Muscle layer of colon (tissue), 2 donors: ENCODE measurements around the gene HELZ.
"Not testable (repeated sequence)": the region's sequence is repeated elsewhere in the genome, so short reads cannot be mapped to it uniquely, and the experiment has no call there.

ENCODE experiments used
- H3K27ac ChIP-seq: one replicate; pipeline ENCODE4 v1.7.0; 2013; ENCODE audit warnings: low read depth, mild to moderate bottlenecking, low read length, moderate library complexity
- H3K27me3 ChIP-seq, 2 donors: one replicate each; pipeline ENCODE4 v1.7.0; 2013; ENCODE audit warnings: low read length in 2 of 2, mild to moderate bottlenecking in 2 of 2; ENCODE audit not compliant: insufficient read depth in 2 of 2, control insufficient read depth in 1 of 2
- H3K36me3 ChIP-seq: one replicate; pipeline ENCODE4 v1.7.0; 2013; ENCODE audit warnings: mild to moderate bottlenecking, low read length; ENCODE audit not compliant: insufficient read depth
- H3K4me1 ChIP-seq: one replicate; pipeline ENCODE4 v1.7.0; 2013; ENCODE audit warnings: mild to moderate bottlenecking, low read length; ENCODE audit not compliant: insufficient read depth
- H3K4me3 ChIP-seq, 2 donors: one replicate each; pipeline ENCODE4 v1.7.0; 2013; ENCODE audit warnings: low read length in 2 of 2, low read depth in 1 of 2, mild to moderate bottlenecking in 1 of 2, moderate library complexity in 1 of 2
- H3K9ac ChIP-seq: one replicate; pipeline ENCODE4 v1.7.0; 2013; ENCODE audit warnings: low read length
- H3K9me3 ChIP-seq: one replicate; pipeline ENCODE4 v1.7.0; 2013; ENCODE audit warnings: mild to moderate bottlenecking, low read length
- donor health status: abdominal sarcoma.
- donor health status: Adenocarcinoma of cecum.

Gene HELZ

DNA sequence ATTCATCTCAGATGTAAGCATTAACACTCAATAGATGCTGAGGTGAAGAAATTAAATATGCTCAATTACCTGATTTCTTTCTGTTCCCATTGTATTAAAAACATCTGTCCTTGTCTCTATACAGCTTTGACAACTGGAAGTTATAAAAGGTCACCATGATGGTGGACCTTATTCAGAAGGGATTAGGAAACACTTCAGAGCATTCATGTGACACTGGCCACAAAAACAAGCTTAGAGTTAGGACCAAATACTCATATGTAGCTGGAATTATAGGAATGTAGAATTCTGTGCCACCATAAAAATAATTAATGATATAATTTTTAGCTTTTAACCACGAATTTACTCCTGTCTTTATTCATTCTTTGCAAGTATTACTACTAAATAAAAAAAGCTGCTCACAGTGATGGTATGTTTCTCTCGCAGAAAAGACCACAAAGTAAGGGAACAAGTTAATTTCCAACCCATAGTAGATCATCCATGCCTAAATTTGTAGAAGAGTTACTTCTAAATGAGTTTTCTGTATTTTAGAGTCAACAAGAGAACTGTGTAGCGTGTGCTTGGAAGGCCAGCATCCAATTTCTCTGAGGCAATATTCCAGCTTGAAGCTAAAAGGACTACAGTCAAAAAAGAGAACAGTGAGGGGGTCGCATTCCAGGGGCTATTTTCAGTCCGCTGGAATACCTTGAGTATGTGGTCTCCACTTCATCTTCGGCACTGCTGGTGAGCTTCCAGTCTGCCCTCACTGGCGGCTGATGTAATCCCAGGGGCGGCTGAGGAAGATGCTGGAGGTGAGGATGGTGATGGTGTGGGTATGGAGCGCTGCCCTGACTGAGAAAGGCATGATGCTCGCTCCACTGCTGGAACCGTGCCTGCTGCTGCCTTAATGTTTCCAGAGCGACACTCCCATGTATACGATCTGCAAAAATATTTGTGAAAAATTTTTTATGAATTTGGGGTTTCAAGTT is 136.9 kb downstream of the HELZ start:
- Histone ChIP-seq H3K9ac (no peak overlapping the region), H3K4me1 (no peaks in the 10 kb centered on the region), H3K27ac (no peak overlapping the region), H3K4me3 (no peak overlapping the region), H3K9me3 (no peaks in the 10 kb centered on the region), H3K27me3 (no peaks in the 10 kb centered on the region), H3K36me3 (peaks cover 48% of the 10 kb centered on the region)

DNA sequence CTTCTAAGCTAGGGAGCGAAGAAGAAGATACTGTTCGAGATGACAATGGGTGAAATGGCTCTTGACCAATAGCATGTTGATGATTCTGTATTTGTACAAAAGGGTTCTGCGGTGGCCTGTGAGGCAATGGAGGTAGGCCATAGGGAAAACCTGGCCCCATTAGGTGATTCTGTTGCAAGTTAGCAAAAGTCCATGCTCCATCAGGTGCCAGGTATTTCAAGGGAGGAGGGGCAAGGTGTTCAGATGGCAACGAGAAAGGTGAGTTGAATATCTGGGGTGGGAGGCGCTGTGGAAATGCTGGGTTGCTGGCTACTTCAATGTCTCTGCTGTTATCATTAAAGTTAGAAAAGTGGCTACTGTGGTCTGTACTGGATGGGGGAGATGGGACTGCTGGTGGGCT is 137.8 kb downstream of the HELZ start:
- Histone ChIP-seq H3K4me3 (no peak overlapping the region), H3K27ac (no peak overlapping the region), H3K36me3 (peaks cover 40% of the 10 kb centered on the region), H3K27me3 (no peaks in the 10 kb centered on the region), H3K9ac (no peak overlapping the region), H3K9me3 (no peaks in the 10 kb centered on the region), H3K4me1 (no peaks in the 10 kb centered on the region)

DNA sequence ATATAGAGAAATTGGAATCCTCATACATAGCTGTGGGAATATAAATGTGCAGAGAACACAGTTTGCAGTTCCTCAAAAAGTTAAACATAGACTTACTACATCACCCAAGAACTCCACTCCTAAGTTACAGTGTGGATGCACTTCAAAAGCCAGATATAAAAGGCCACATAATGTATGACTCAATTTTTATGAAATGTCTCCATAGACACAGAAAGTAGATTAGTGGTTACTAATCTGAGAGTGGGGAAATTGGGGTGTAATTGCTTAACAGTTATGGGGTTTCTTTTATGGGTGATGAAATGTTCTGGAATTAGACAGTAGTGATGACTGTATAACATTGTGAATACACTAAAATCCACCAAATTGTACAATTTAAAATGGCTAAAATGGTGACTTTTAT is 139.8 kb downstream of the HELZ start:
- H3K4me1 ChIP-seq = peaks cover 8% of the 10 kb centered on the region
- H3K27me3 ChIP-seq = no peaks in the 10 kb centered on the region
- H3K27ac ChIP-seq = no peak overlapping the region
- H3K9ac ChIP-seq = no peak overlapping the region
- H3K9me3 ChIP-seq = no peaks in the 10 kb centered on the region
- H3K4me3 ChIP-seq = no peak overlapping the region
- peaks cover 31% of the 10 kb centered on the region for H3K36me3 ChIP-seq

DNA sequence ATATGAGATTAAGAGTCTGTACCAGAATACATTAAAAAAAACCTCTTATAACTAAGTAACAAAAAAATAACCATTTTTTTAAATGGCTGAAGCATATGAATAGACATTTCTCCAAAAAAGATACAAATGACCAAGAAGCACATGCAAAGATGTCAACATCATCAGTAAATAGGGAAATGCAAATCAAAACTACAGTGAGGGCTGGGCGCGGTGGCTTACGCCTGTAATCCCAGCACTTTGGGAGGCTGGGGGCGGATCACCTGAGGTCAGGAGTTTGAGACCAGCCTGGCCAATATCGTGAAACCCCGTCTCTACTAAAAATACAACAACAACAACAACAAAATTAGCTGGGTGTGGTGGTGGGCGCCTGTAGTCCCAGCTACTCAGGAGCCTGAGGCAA is 140.4 kb downstream of the HELZ start:
- H3K4me3 ChIP-seq, H3K27me3 ChIP-seq, H3K9me3 ChIP-seq, H3K27ac ChIP-seq, H3K4me1 ChIP-seq, H3K9ac ChIP-seq: not testable (repeated sequence)
- H3K36me3 ChIP-seq = peaks cover 31% of the 10 kb centered on the region

DNA sequence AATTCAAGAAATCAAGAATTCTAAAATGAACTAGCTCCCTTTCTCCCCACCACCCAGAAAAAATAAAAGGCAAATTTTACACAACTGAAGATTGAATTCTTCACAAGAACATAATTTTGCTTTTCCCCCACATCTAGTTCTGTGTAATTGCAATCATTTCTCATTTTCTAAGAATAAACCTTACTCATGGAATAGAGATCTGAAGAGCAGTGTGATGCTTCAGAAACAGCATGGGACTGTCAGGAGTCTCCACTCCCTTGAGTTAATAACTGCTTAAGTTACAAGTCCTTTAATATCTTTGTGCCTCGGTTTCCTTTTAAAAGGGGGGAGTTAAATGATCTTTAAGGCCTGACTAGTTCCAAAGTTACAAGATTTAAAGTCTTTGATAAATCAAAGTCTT is 147.0 kb downstream of the HELZ start:
- no peak overlapping the region for H3K4me3 ChIP-seq
- no peaks in the 10 kb centered on the region for H3K9me3 ChIP-seq
- no peaks in the 10 kb centered on the region for H3K27me3 ChIP-seq
- H3K36me3 ChIP-seq = no peaks in the 10 kb centered on the region
- H3K4me1 ChIP-seq = peaks cover 8% of the 10 kb centered on the region
- no peak overlapping the region for H3K9ac ChIP-seq
- no peak overlapping the region for H3K27ac ChIP-seq

DNA sequence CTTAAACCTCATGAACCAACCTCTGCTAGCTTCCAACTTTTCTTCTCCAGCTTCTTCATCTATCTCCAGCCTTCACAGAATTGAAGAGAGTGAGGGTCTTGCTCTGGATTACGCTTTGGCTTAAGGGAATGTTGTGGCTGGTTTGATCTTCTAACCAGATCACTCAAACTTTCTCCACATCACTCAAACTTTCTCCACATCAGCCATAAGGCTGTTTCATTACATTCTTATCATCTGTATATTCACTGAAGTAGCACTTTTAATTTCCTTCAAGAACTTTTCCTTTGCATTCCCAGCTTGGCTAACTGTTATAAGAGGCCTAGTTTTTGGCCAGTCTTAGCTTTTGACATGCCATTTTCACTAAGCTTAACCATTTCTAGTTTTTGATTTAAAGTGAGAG is 148.4 kb downstream of the HELZ start:
- no peak overlapping the region for H3K9ac ChIP-seq
- H3K9me3 ChIP-seq = no peaks in the 10 kb centered on the region
- no peak overlapping the region for H3K4me3 ChIP-seq
- H3K27ac ChIP-seq = no peak overlapping the region
- no peaks in the 10 kb centered on the region for H3K27me3 ChIP-seq
- no peaks in the 10 kb centered on the region for H3K36me3 ChIP-seq
- peaks cover 4% of the 10 kb centered on the region for H3K4me1 ChIP-seq

DNA sequence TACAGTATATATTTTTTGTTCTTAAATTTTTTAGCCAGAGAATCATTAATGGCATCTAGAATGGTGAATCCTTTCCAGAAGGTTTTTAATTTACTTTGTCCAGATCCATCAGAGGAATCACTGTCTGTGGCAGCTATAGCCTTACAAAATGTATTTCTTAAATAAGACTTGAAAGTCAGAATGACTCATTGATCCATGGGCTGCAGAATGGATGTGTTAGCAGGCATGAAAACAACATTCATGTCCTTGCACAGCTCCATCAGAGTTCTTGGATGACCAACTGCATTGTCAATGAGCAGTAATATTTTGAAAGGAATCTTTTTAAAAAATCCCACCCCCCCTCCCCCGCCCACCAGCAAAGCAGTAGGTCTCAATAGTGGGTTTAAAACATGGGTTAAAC is 149.2 kb downstream of the HELZ start:
- no peaks in the 10 kb centered on the region for H3K4me1 ChIP-seq
- no peak overlapping the region for H3K4me3 ChIP-seq
- no peak overlapping the region for H3K9ac ChIP-seq
- H3K36me3 ChIP-seq = no peaks in the 10 kb centered on the region
- H3K27me3 ChIP-seq = no peaks in the 10 kb centered on the region
- H3K27ac ChIP-seq = no peak overlapping the region
- no peaks in the 10 kb centered on the region for H3K9me3 ChIP-seq

DNA sequence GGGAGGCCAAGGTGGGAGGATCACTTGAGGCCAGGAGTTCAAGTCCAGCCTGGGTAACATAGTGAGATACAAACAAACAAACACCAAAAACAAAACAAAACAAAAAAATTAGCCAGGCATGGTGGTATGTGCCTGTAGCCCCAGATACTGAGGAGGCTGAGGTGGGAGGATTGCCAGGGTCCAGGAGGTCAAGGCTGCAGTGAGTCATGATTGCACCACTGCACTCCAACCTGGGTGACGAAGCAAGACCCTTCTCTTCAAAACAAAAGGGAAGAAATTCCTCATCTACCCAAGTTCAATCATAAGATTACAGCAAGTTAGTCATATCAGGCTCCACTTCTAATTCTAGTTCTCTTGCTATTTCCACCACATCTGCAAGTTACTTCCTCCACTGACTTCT is 149.7 kb downstream of the HELZ start:
- not testable (repeated sequence) for H3K36me3 ChIP-seq, H3K27me3 ChIP-seq, H3K9ac ChIP-seq, H3K27ac ChIP-seq, H3K4me1 ChIP-seq, H3K9me3 ChIP-seq, H3K4me3 ChIP-seq

DNA sequence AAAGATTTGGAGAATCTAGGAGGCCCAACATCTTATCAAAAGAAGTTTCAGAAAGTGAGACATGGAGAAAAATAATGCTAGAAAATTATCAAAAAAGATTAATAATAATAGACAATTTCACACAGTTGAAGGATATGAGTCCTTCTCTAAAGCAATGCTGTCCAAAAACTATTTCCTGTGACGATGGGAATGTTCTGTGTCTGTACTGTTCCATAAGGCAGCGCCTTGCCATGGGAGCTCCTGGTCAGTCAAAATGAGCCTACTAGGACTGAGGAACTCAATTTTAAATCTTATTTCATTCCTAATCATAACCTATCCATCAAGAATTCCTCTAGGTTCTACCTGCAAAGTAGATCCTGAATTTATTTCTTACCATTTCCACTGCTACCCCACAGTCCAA is 151.6 kb downstream of the HELZ start:
- no peaks in the 10 kb centered on the region for H3K9me3 ChIP-seq
- H3K27me3 ChIP-seq = no peaks in the 10 kb centered on the region
- H3K4me3 ChIP-seq = no peak overlapping the region
- no peaks in the 10 kb centered on the region for H3K4me1 ChIP-seq
- no peak overlapping the region for H3K9ac ChIP-seq
- H3K36me3 ChIP-seq = no peaks in the 10 kb centered on the region
- H3K27ac ChIP-seq = no peak overlapping the region

DNA sequence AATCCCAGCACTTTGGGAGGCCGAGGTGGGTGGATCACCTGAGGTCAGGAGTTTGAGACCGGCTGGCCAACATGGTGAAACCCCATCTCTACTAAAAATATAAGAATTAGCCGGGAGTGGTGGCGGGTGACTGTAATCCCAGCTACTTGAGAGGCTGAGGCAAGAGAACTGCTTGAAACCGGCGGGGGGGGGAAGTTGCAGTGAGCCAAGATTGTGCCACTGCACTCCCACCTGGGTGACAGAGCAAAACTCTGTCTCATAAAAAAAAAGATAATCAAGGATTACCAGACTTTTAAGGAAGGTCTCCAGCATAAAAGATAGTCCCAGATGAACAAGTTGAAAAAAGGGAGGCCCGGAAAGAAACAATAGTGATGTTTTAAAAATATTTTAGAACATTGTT is 152.3 kb downstream of the HELZ start:
- H3K9me3 ChIP-seq, H3K4me3 ChIP-seq, H3K36me3 ChIP-seq, H3K9ac ChIP-seq, H3K4me1 ChIP-seq, H3K27ac ChIP-seq, H3K27me3 ChIP-seq: not testable (repeated sequence)

DNA sequence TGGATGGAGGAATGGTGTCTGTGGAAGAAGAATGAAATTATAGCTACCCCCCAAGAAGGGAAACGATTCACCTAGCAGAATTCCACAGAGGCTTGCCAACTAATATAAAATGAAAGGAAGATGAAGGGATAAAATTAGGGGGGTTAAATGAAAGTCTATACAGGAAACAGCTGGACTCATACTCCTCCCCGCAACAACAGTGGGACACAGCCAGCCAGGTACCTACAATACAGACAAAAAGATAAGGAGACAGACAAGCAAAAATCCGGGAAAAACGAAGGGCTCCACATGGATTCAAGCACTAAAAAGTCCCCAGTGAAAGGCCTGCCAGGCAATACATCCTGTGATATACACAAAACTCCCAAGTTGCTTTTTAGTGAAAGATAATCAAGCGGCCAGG is 152.7 kb downstream of the HELZ start:
- Histone ChIP-seq H3K4me3 (no peak overlapping the region), H3K9ac (no peak overlapping the region), H3K36me3 (no peaks in the 10 kb centered on the region), H3K9me3 (no peaks in the 10 kb centered on the region), H3K4me1 (no peaks in the 10 kb centered on the region), H3K27ac (no peak overlapping the region), H3K27me3 (no peaks in the 10 kb centered on the region)

DNA sequence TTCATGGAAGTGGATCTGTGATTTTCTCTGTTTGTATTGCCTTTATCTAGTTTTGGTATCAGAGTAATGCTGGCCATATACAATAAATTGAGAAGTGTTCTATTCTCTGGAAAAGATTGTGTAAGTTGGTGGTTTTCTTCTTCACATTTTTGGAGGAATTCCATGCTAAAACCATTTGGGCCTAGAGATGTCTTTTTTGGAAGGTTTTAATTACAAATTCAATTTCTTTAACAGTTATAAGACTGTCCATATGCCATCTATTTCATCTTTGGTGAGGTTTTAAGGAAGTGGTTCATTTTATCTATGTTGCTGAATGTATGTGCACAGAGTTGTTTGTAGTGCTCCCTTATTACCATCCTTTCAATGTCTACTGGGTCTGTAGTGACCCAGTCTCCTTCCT is 154.7 kb downstream of the HELZ start:
- no peaks in the 10 kb centered on the region for H3K27me3 ChIP-seq
- no peaks in the 10 kb centered on the region for H3K4me1 ChIP-seq
- no peak overlapping the region for H3K9ac ChIP-seq
- H3K9me3 ChIP-seq = no peaks in the 10 kb centered on the region
- no peak overlapping the region for H3K4me3 ChIP-seq
- peaks cover 14% of the 10 kb centered on the region for H3K36me3 ChIP-seq
- no peak overlapping the region for H3K27ac ChIP-seq
